CD14-positive monocyte (primary cell): ENCODE data around the gene FAHD2A. TPM values are rescaled to one million over a fixed set of nuclear protein-coding genes. Genes with fewer than 3 reads are reported as not detected.

Experiments
- DNase-seq, 3 donors: peaks; one replicate each; pipeline ENCODE4 v3.0.0-alpha.2; 2011 to 2022
- H2AFZ ChIP-seq: 2 replicates; pipeline ENCODE4 v1.6.0; 2012; ENCODE audit warnings: mild to moderate bottlenecking, low read depth, low read length, inconsistent platforms; ENCODE audit not compliant: insufficient read depth, poor library complexity, severe bottlenecking
- H3K27ac ChIP-seq, 2 donors: 1 replicate in 1 of 2; 2 replicates in 1 of 2; pipeline ENCODE4 v1.5.1; 2012 to 2013; ENCODE audit warnings: low read length in 2 of 2, control low read depth in 1 of 2, inconsistent platforms in 1 of 2, low read depth in 1 of 2, mild to moderate bottlenecking in 1 of 2
- H3K27me3 ChIP-seq, 2 donors: one replicate each; pipeline versions ENCODE4 v1.6.0 to v1.6.1; 2011 to 2013; ENCODE audit warnings: low read length in 2 of 2; ENCODE audit not compliant: control insufficient read depth in 2 of 2, insufficient read depth in 2 of 2
- H3K36me3 ChIP-seq, 2 donors: replicated peaks in 1 of 2; 1 replicate in 1 of 2; 2 replicates in 1 of 2; pipeline versions ENCODE4 v1.5.1 to v1.6.1; 2012 to 2013; ENCODE audit warnings: low read length in 2 of 2, control low read depth in 1 of 2, inconsistent platforms in 1 of 2, mild to moderate bottlenecking in 1 of 2; ENCODE audit not compliant: insufficient read depth in 2 of 2, control insufficient read depth in 1 of 2
- H3K4me1 ChIP-seq, 2 donors: 1 replicate in 1 of 2; 2 replicates in 1 of 2; pipeline versions ENCODE4 v1.5.1 to v1.6.1; 2012 to 2013; ENCODE audit warnings: low read length in 2 of 2, control low read depth in 1 of 2, inconsistent platforms in 1 of 2, mild to moderate bottlenecking in 1 of 2, moderate library complexity in 1 of 2; ENCODE audit not compliant: insufficient read depth in 2 of 2, control insufficient read depth in 1 of 2
- H3K4me2 ChIP-seq: replicated peaks from 2 replicates; pipeline ENCODE3; 2012; ENCODE audit warnings: low read length, moderate library complexity, mild to moderate bottlenecking; ENCODE audit not compliant: poor library complexity, severe bottlenecking; ENCODE audit errors: extremely low read depth
- H3K4me3 ChIP-seq, 3 experiments: fragments of 200-600 bp in 1 of 3; sonication (generic) in 1 of 3; replicated peaks in 1 of 3; 1 replicate in 2 of 3; 2 replicates in 1 of 3; pipeline ENCODE4 v1.5.1; 2011 to 2013; ENCODE audit warnings: low read length in 3 of 3, mild to moderate bottlenecking in 3 of 3, control low read depth in 2 of 3, low read depth in 2 of 3, inconsistent platforms in 1 of 3, moderate library complexity in 1 of 3
- H3K79me2 ChIP-seq: 2 replicates; pipeline ENCODE4 v1.6.0; 2012; ENCODE audit warnings: mild to moderate bottlenecking, control low read depth, inconsistent platforms, low read length, moderate library complexity; ENCODE audit not compliant: insufficient read depth
- H3K9ac ChIP-seq: 2 replicates; pipeline ENCODE4 v1.6.0; 2017; ENCODE audit warnings: low read length, mild to moderate bottlenecking; ENCODE audit not compliant: insufficient read depth, poor library complexity, severe bottlenecking
- H3K9me3 ChIP-seq, 2 donors: replicated peaks in 1 of 2; 1 replicate in 1 of 2; 2 replicates in 1 of 2; pipeline versions ENCODE4 v1.5.1 to v1.6.1; 2012 to 2013; ENCODE audit warnings: low read length in 2 of 2, control low read depth in 1 of 2; ENCODE audit not compliant: control insufficient read depth in 1 of 2, insufficient read depth in 1 of 2
- H4K20me1 ChIP-seq: 2 replicates; pipeline ENCODE4 v1.6.0; 2012; ENCODE audit warnings: mild to moderate bottlenecking, low read length, control low read depth, moderate library complexity; ENCODE audit not compliant: insufficient read depth
- H3K27ac Mint-ChIP-seq, 7 donors: one replicate each; pipeline ENCODE4 v1.8.0; 2020; ENCODE audit warnings: mild to moderate bottlenecking in 7 of 7, mixed read lengths in 7 of 7, moderate library complexity in 6 of 7, inconsistent platforms in 2 of 7
- H3K27me3 Mint-ChIP-seq, 3 donors: one replicate each; pipeline ENCODE4 v1.8.0; 2021 to 2022; ENCODE audit warnings: low read depth in 3 of 3, mild to moderate bottlenecking in 3 of 3, mixed read lengths in 3 of 3, moderate library complexity in 3 of 3, inconsistent platforms in 1 of 3
- H3K36me3 Mint-ChIP-seq, 2 donors: one replicate each; pipeline ENCODE4 v1.8.0; 2020; ENCODE audit warnings: mixed read lengths in 2 of 2, inconsistent platforms in 1 of 2, mild to moderate bottlenecking in 1 of 2
- H3K4me1 Mint-ChIP-seq: one replicate; pipeline ENCODE4 v1.8.0; 2020; ENCODE audit warnings: mild to moderate bottlenecking, mixed read lengths
- H3K4me3 Mint-ChIP-seq, 2 donors: one replicate each; pipeline ENCODE4 v1.8.0; 2020; ENCODE audit warnings: mild to moderate bottlenecking in 2 of 2, mixed read lengths in 2 of 2, moderate library complexity in 1 of 2
- H3K9me3 Mint-ChIP-seq, 7 donors: one replicate each; pipeline ENCODE4 v1.8.0; 2020 to 2022; ENCODE audit warnings: mixed read lengths in 7 of 7, mild to moderate bottlenecking in 6 of 7, moderate library complexity in 6 of 7, inconsistent platforms in 2 of 7
- CTCF ChIP-seq: fragments of 200-600 bp; IDR thresholded peaks from one replicate; pipeline ENCODE4 v1.8.0; 2022; ENCODE audit warnings: antibody characterized with exemption, mild to moderate bottlenecking
- WGBS: methylation state at CpG from one replicate; pipeline ENCODE4 v1.1.5; 2013; ENCODE audit warnings: missing lambda C conversion rate; ENCODE audit not compliant: insufficient coverage; 5-methylcytosine and 5-hydroxymethylcytosine counted together
- intact Hi-C, 2 donors: fragments of 100-400 bp; cut with micrococcal nuclease; formaldehyde crosslinking; loops; one replicate each; pipeline versions ENCODE4 v1.15.0 to v1.15.1; 2023
- polyA plus RNA-seq, 3 donors: library from polyadenylated mRNA; depleted of rRNA in 1 of 3; unstranded in 2 of 3; stranded (reverse) in 1 of 3; fragments of 300-500 nt in 2 of 3; fragments of >200 nt in 1 of 3; fragmentation: Illumina TruSeq in 2 of 3; gene quantifications; 1 replicate in 2 of 3; 2 replicates in 1 of 3; pipeline ENCODE4 v1.2.3, GENCODE V29; 2012 to 2021

The FAHD2A gene
- polyA plus RNA-seq, 3 donors: 9.7 to 17.1 (median 10.5) TPM

GRCh38 chr2:95390272-95390880 is 12.1 kb upstream of the FAHD2A start:
- Mint-ChIP-seq H3K4me3 (no peak overlapping the region), H3K27me3 (peaks cover 1 to 8% (median 7%) of the 10 kb centered on the region in 3 donors), H3K9me3 (peaks cover 0 to 3% (median 0%) of the 10 kb centered on the region in 7 donors), H3K36me3 (no peaks in the 10 kb centered on the region), H3K4me1 (peaks cover 3% of the 10 kb centered on the region), H3K27ac (no peak overlapping the region)
- H3K4me2 ChIP-seq: no peak overlapping the region
- TF ChIP-seq CTCF: no peak
- no peak overlapping the region for H3K4me3 ChIP-seq
- no peaks in the 10 kb centered on the region for H3K9me3 ChIP-seq
- H3K9ac ChIP-seq: no peak overlapping the region
- H3K4me1 ChIP-seq: no peaks in the 10 kb centered on the region
- WGBS: 82% methylated on average over 1 of the region's 4 CpGs
- H2AFZ ChIP-seq: no peak overlapping the region
- DNase-seq: no peak
- no peaks in the 10 kb centered on the region for H3K79me2 ChIP-seq
- H3K36me3 ChIP-seq: no peaks in the 10 kb centered on the region
- no peak overlapping the region for H3K27ac ChIP-seq
- no peaks in the 10 kb centered on the region for H4K20me1 ChIP-seq
- no peaks in the 10 kb centered on the region for H3K27me3 ChIP-seq
- intact Hi-C loops: no loop called here

GRCh38 chr2:95390881-95391321 is 11.6 kb upstream of the FAHD2A start:
- Mint-ChIP-seq H3K4me3 (no peak overlapping the region), H3K9me3 (peaks cover 0 to 3% (median 0%) of the 10 kb centered on the region in 7 donors), H3K36me3 (no peaks in the 10 kb centered on the region), H3K27ac (no peak overlapping the region), H3K27me3 (peaks cover 1 to 9% (median 8%) of the 10 kb centered on the region in 3 donors), H3K4me1 (peaks cover 3% of the 10 kb centered on the region)
- no peaks in the 10 kb centered on the region for H3K9me3 ChIP-seq
- H3K4me2 ChIP-seq: no peak overlapping the region
- H3K27me3 ChIP-seq: no peaks in the 10 kb centered on the region
- no peak overlapping the region for H3K9ac ChIP-seq
- WGBS: 92% methylated on average over 9 of the region's 11 CpGs
- no peaks in the 10 kb centered on the region for H3K36me3 ChIP-seq
- TF ChIP-seq CTCF: no peak
- no peaks in the 10 kb centered on the region for H3K79me2 ChIP-seq
- no peak overlapping the region for H3K27ac ChIP-seq
- H3K4me3 ChIP-seq: no peak overlapping the region
- intact Hi-C loops: no loop called here
- H4K20me1 ChIP-seq: no peaks in the 10 kb centered on the region
- no peaks in the 10 kb centered on the region for H3K4me1 ChIP-seq
- no peak overlapping the region for H2AFZ ChIP-seq
- no peak for DNase-seq
